Neural progenitor cell (in vitro differentiated cells): ENCODE results near the gene POC5. TPM values are rescaled to one million over a fixed set of nuclear protein-coding genes. Genes with fewer than 3 reads are reported as not detected.

Experiments used
- DNase-seq: peaks from one replicate; pipeline ENCODE4 v3.0.0-alpha.2; 2016; ENCODE audit warnings: low spot score
- H2AFZ ChIP-seq: fragments of 200-600 bp; sonication (generic); replicated peaks from 2 replicates; pipeline ENCODE4 v1.6.1; 2016; ENCODE audit warnings: antibody characterized with exemption
- H3F3A ChIP-seq: fragments of 200-600 bp; sonication (generic); 2 replicates; pipeline ENCODE4 v1.6.1; 2016; ENCODE audit warnings: antibody characterized with exemption, low read depth
- H3K27ac ChIP-seq: fragments of 200-600 bp; sonication (generic); 2 replicates; pipeline ENCODE4 v1.5.1; 2016; ENCODE audit warnings: mild to moderate bottlenecking
- H3K27me3 ChIP-seq: fragments of 200-600 bp; sonication (generic); 2 replicates; pipeline ENCODE4 v1.6.1; 2016; ENCODE audit warnings: mild to moderate bottlenecking, moderate library complexity
- H3K36me3 ChIP-seq: fragments of 200-600 bp; sonication (generic); 2 replicates; pipeline ENCODE4 v1.5.1; 2016
- H3K4me1 ChIP-seq: fragments of 200-600 bp; sonication (generic); 2 replicates; pipeline ENCODE4 v1.6.1; 2016; ENCODE audit warnings: mixed run types
- H3K4me2 ChIP-seq: fragments of 200-600 bp; sonication (generic); 2 replicates; pipeline ENCODE4 v1.6.1; 2016
- H3K4me3 ChIP-seq: fragments of 200-600 bp; sonication (generic); 2 replicates; pipeline ENCODE4 v1.5.1; 2016
- H3K79me2 ChIP-seq: fragments of 200-600 bp; sonication (generic); 2 replicates; pipeline ENCODE4 v1.6.1; 2016; ENCODE audit warnings: low read depth
- H3K9ac ChIP-seq: fragments of 200-600 bp; sonication (generic); 2 replicates; pipeline ENCODE4 v1.6.1; 2016
- H3K9me3 ChIP-seq: fragments of 200-600 bp; sonication (generic); 2 replicates; pipeline ENCODE4 v1.5.1; 2016; ENCODE audit warnings: low read depth
- H4K20me1 ChIP-seq: fragments of 200-600 bp; sonication (generic); 2 replicates; pipeline ENCODE4 v1.6.1; 2016; ENCODE audit warnings: low read depth
- H3K27ac Mint-ChIP-seq: 3 replicates; pipeline ENCODE4 v1.8.0; 2021; ENCODE audit warnings: mixed read lengths
- H3K27me3 Mint-ChIP-seq: 2 replicates; pipeline ENCODE4 v1.8.0; 2022; ENCODE audit warnings: low read depth, mild to moderate bottlenecking, inconsistent platforms, moderate library complexity, mixed read lengths; ENCODE audit not compliant: insufficient read depth
- H3K36me3 Mint-ChIP-seq: 3 replicates; pipeline ENCODE4 v1.8.0; 2021; ENCODE audit warnings: mixed read lengths
- H3K4me1 Mint-ChIP-seq: 3 replicates; pipeline ENCODE4 v1.8.0; 2021; ENCODE audit warnings: mixed read lengths
- H3K4me3 Mint-ChIP-seq: 3 replicates; pipeline ENCODE4 v1.8.0; 2021; ENCODE audit warnings: mild to moderate bottlenecking, moderate library complexity, mixed read lengths
- H3K9me3 Mint-ChIP-seq: 3 replicates; pipeline ENCODE4 v1.8.0; 2020; ENCODE audit warnings: mixed read lengths
- EZH2 ChIP-seq: fragments of 200-600 bp; sonication (generic); IDR thresholded peaks from 2 replicates; pipeline ENCODE4 v1.6.1; 2017; ENCODE audit warnings: antibody characterized with exemption, mild to moderate bottlenecking, moderate library complexity
- EZH2phosphoT487 ChIP-seq: fragments of 200-600 bp; sonication (generic); IDR thresholded peaks from 2 replicates; pipeline ENCODE4 v1.6.1; 2017; ENCODE audit warnings: antibody characterized with exemption
- total RNA-seq: library from RNA; depleted of rRNA; stranded (reverse); fragments of >200 nt; gene quantifications from 2 replicates; pipeline ENCODE4 v1.2.3, GENCODE V29; 2015; ENCODE audit warnings: low replicate concordance
- TF ChIP-seq, protein P1 (sequence below): fragments of 200-600 bp; sonication (generic); IDR thresholded peaks from 2 replicates; pipeline ENCODE4 v1.5.1; 2017; ENCODE audit warnings: antibody characterized with exemption, mild to moderate bottlenecking

Gene POC5, protein sequence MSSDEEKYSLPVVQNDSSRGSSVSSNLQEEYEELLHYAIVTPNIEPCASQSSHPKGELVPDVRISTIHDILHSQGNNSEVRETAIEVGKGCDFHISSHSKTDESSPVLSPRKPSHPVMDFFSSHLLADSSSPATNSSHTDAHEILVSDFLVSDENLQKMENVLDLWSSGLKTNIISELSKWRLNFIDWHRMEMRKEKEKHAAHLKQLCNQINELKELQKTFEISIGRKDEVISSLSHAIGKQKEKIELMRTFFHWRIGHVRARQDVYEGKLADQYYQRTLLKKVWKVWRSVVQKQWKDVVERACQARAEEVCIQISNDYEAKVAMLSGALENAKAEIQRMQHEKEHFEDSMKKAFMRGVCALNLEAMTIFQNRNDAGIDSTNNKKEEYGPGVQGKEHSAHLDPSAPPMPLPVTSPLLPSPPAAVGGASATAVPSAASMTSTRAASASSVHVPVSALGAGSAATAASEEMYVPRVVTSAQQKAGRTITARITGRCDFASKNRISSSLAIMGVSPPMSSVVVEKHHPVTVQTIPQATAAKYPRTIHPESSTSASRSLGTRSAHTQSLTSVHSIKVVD
- total RNA-seq, result 31.2 and 58.2 TPM in 2 replicates

- Histone ChIP-seq H3K9me3 (no peaks in the 10 kb centered on the region), H3K4me3 (peak within 1 kb of the TSS; percentile 84), H3K27me3 (peaks cover 7% of the 10 kb centered on the region), H3K4me1 (peaks cover 10% of the 10 kb centered on the region), H2AFZ (peak within 1 kb of the TSS; percentile 92), H3F3A (peaks cover 10% of the 10 kb centered on the region), H3K79me2 (peaks cover 28% of the 10 kb centered on the region), H4K20me1 (no peaks in the 10 kb centered on the region), H3K27ac (peak within 1 kb of the TSS; percentile 73), H3K4me2 (peak within 1 kb of the TSS; percentile 98), H3K9ac (peak within 1 kb of the TSS; percentile 69), H3K36me3 (peaks cover 6% of the 10 kb centered on the region)
- Mint-ChIP-seq H3K36me3 (peaks cover 9% of the 10 kb centered on the region), H3K4me3 (peak within 1 kb of the TSS; percentile 99), H3K9me3 (no peaks in the 10 kb centered on the region), H3K27me3 (peaks cover 6% of the 10 kb centered on the region), H3K27ac (peak within 1 kb of the TSS; percentile 88), H3K4me1 (peaks cover 13% of the 10 kb centered on the region)
- TF ChIP-seq EZH2 (no peak), EZH2phosphoT487 (no peak)
- TF ChIP-seq, protein P1, sequence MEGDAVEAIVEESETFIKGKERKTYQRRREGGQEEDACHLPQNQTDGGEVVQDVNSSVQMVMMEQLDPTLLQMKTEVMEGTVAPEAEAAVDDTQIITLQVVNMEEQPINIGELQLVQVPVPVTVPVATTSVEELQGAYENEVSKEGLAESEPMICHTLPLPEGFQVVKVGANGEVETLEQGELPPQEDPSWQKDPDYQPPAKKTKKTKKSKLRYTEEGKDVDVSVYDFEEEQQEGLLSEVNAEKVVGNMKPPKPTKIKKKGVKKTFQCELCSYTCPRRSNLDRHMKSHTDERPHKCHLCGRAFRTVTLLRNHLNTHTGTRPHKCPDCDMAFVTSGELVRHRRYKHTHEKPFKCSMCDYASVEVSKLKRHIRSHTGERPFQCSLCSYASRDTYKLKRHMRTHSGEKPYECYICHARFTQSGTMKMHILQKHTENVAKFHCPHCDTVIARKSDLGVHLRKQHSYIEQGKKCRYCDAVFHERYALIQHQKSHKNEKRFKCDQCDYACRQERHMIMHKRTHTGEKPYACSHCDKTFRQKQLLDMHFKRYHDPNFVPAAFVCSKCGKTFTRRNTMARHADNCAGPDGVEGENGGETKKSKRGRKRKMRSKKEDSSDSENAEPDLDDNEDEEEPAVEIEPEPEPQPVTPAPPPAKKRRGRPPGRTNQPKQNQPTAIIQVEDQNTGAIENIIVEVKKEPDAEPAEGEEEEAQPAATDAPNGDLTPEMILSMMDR, result no peak
- DNase-seq, result peak; percentile 98
Measured at GRCh38 chr5:75717082-75717922, at the start of gene POC5. Gene POC5, minus strand, starts transcription at chr5:75717437. Its CDS starts 4,500 bp downstream, at chr5:75712937.

- peaks cover 5% of the 10 kb centered on the region for H3K4me1 ChIP-seq
- TF ChIP-seq EZH2 (no peak), EZH2phosphoT487 (no peak)
- TF ChIP-seq, protein P1, result no peak
- H3K27me3 ChIP-seq, result peaks cover 22% of the 10 kb centered on the region
- no peak overlapping the region for H3K4me2 ChIP-seq
- Mint-ChIP-seq H3K4me3 (no peak overlapping the region), H3K27ac (no peak overlapping the region), H3K27me3 (no peaks in the 10 kb centered on the region), H3K36me3 (no peaks in the 10 kb centered on the region), H3K4me1 (peaks cover 15% of the 10 kb centered on the region), H3K9me3 (no peaks in the 10 kb centered on the region)
- H3K9me3 ChIP-seq, result no peaks in the 10 kb centered on the region
- no peak overlapping the region for H3K27ac ChIP-seq
- DNase-seq, result no peak
- H3K9ac ChIP-seq, result no peak overlapping the region
- no peaks in the 10 kb centered on the region for H4K20me1 ChIP-seq
- H3K36me3 ChIP-seq, result no peaks in the 10 kb centered on the region
- H2AFZ ChIP-seq, result no peak overlapping the region
- H3K79me2 ChIP-seq, result no peaks in the 10 kb centered on the region
- no peaks in the 10 kb centered on the region for H3F3A ChIP-seq
- no peak overlapping the region for H3K4me3 ChIP-seq
Measured at GRCh38 chr5:75758116-75758515, 40.9 kb upstream of the POC5 start.

DNA sequence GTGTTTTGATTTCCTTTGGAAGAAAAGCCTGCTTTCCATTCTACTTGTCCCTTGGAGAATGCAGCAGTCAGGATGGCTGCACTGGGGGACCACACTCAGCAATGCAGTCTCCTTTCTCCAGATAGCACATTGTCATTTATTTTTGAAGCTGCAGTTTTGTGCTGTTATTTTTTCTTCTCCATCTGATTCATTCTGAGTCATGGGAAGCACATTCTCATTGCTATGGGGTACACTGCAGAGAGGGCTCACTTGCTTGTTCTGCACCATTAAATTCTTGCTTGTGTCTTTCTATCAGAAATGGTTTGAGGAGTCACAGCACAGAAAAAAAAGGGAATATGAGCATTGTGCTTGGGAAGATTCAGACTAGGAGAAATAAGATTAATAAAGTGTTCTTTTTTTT lies 39.7 kb upstream of the POC5 start:
- no peak overlapping the region for H3K4me3 Mint-ChIP-seq
- no peak for TF ChIP-seq EZH2
- TF ChIP-seq, protein P1, result no peak
- no peak for TF ChIP-seq EZH2phosphoT487
- H3F3A ChIP-seq, result no peaks in the 10 kb centered on the region
- no peak overlapping the region for H3K27ac ChIP-seq
- no peak overlapping the region for H3K27ac Mint-ChIP-seq
- no peak for DNase-seq
- no peaks in the 10 kb centered on the region for H3K36me3 ChIP-seq
- no peaks in the 10 kb centered on the region for H3K79me2 ChIP-seq
- H2AFZ ChIP-seq, result no peak overlapping the region
- peaks cover under 1% of the 10 kb centered on the region for H3K27me3 Mint-ChIP-seq
- no peaks in the 10 kb centered on the region for H3K9me3 Mint-ChIP-seq
- H3K9ac ChIP-seq, result no peak overlapping the region
- no peaks in the 10 kb centered on the region for H3K9me3 ChIP-seq
- no peak overlapping the region for H3K4me3 ChIP-seq
- no peaks in the 10 kb centered on the region for H3K36me3 Mint-ChIP-seq
- peaks cover 15% of the 10 kb centered on the region for H3K4me1 Mint-ChIP-seq
- peaks cover 5% of the 10 kb centered on the region for H3K4me1 ChIP-seq
- no peak overlapping the region for H3K4me2 ChIP-seq
- H4K20me1 ChIP-seq, result no peaks in the 10 kb centered on the region
- peaks cover 22% of the 10 kb centered on the region for H3K27me3 ChIP-seq
